ENCODE results near the gene PRDM4.

Gene PRDM4

DNA sequence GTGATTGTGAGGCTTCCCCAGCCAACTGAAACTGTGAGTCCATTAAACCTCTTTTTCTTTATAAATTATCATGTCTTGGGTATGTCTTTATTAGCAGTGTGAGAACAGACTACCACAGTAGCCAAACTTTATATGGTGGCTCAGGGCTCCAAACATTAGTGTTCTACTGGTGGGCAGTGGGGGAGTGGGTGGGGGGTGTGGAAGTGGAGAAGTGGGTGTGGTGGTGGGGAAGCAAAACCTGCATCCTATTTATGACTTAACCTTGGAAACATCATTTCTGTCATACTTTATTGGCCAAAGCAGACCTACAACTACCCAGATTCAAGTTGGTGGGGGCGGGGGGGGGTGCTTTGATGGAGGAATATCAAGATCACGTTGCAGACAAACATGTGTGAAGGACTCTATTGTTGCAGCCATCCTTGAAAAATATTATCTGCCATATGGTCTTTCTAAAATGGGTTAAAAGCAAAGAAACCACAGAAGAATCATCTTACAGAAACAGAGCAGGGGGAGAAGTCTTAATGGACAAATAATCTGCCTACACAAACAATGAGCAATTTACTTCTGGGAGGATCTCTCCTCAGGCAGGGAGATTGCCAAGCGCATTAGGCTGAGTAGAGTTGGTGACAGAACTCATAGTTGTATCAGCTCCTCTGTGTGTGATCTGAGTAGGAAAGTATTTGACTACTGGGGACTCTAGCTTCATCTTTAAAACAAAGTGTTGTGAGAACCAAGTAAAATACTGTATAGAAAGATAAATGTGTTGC is 76.7 kb downstream of the PRDM4 start:
- no peak for DNase-seq

All from NCI-H1930 (cell line).